Measurements from ENCODE around the gene ITGAD.

The ITGAD gene

GRCh38 chr16:31393056-31393455 lies at the start of gene ITGAD:
TSS of gene ITGAD (plus strand) at chr16:31393335. CDS start at chr16:31393361, 26 bp downstream.
- no peak for DNase-seq

DNA sequence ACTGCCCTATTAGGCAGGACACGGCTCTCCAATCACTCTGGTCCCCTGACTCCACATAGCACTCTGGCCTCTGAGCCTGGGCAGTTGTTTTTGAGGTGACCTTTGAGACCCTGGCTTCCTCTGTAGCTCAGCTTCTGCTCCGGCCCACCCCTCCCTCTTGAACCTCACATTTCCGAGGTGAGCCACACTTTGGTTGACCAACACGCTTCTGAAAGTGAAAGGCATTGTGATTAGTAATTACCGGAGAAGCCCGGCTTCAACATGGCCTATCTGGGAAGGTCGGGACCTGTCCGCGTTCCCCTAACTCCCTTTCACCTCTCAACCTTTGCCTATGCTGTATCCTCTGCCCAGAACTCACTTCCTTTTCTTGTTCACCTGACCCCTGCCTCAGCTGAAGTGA lies 48.4 kb upstream of the ITGAD start:
- DNase-seq, result no peak

DNA sequence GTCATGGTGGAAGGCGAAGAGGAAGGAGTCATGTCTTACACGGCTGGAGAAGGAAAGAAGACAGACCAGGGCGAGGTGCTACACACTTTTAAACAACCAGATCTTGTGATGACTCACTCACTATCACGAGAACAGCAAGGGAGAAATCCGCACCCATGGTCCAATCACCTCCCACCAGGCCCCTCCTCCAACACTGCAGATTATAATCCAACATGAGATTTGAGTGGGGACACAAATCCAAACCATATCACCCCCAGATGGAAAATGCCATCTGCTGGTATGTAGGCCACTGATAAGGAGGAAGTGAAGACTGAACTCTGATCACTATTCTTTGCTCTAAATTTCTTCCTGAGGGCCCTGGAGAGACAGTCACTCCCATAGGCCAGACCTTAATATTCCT lies 45.7 kb upstream of the ITGAD start:
- DNase-seq, result no peak

- DNase-seq, result no peak
Measured at GRCh38 chr16:31348579-31348978, 44.6 kb upstream of the ITGAD start.

DNA sequence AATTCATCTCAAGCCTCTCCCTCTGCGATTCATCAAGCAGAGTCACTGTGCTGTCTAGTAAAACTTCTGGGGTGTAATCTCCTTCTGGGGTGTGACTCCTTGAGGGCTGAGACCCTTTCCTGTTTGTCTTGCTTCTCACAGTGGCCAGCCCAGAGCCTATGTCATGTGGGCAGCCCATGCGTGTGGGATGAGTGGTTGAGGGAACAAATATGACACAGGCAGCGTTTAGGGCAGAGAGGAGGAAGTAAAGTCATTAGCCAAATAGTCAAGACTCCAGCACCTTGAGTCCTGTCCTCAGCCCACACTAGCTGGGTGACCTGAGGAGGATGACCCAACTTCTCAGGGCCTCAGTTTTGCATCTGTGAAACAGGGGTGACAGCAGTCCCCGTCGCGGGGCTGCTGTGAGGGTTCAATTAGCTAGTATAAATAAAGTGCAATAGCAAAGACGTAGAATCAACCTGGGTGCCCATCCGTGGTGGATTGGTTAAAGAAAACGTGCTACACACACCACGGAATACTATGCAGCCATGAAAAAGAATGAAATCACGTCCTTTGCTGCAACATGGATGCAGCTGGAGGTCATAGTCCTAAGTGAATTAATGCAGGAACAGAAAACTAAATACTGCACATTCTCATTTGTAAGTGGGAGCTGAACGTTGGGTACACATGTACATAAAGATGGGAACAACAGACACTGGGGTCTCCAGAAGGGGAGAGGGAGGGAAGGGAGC lies 42.7 kb upstream of the ITGAD start:
- peak in 3 of 56 donors; percentile 11 to 43 (median 34) for DNase-seq

DNA sequence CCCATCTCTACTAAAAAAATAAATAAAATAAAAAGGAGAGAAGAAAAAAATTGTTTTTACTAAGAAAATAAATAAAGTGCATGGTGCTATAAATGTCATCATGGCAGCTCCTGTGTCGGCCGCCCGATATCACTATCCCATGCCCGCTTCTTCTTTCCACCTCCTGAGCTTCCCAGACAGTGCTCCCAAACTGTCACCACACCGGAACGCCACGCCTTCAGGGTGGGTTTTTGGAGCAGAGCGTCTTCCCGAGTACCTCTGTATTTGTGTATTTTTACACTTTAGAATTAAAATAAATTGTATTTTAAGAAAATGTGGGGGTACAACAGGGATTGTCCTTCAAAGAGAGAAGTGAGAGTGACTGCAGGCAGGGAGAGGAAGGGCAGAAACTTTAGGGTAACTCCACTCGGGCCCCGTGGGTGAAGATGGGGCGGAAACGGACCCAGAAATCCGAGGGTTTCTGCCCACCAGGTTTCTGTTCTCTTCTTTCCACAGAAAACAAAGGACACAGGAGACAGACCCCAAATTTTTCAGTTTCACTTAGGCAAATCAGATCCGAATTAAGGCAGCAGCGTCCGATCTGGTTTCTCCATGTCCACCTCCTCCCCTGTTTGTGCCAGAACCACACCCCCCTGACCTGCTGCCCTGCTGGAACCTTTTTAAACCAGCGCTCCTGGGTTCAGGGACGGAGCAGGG lies 41.7 kb upstream of the ITGAD start:
- no peak for DNase-seq

- DNase-seq, result peak in 3 of 56 donors; percentile 3 to 32 (median 20)
Measured at GRCh38 chr16:31351942-31352325, 41.2 kb upstream of the ITGAD start.

DNA sequence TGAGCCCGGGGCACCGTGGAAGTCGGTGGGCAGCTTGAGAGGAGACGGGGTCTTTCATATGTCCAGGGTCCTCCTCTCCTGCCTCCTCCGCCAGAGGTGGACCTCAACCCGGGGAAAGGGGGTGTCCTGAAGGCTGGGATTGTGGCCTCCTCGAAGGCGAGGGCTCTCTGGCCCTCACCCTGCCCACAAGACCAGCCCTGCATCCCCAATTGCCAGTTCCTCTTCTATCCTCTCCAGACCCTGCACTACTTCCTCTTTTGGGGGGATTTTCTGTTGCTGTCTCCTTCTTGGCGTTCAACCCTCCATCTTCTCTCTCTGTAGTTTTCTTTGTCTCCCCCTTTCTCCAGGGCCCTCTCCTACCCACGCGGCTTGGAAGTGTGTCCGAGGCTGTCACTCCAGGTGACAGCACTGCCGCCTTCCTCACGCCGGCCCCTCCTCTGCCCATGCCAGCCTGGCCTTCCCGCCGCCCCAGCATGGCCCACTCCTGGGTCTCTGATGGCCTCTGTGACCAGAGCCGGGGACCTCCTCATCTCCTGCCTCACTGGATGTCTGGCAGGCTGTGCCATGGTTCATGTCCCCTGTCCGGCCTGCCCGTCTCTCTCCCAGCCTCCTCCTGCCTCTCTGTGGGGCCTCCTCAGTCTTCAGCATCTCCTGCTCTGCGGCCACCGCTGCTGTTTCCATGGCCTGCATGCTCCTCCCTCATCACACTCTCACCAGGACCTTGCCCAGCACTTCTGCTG lies 40.6 kb upstream of the ITGAD start:
- peak in 5 of 56 donors; percentile 1 to 32 (median 9) for DNase-seq

- peak in 14 of 56 donors; percentile 2 to 36 (median 16) for DNase-seq
Measured at GRCh38 chr16:31354394-31355291, 38.5 kb upstream of the ITGAD start, which contains the start of gene ITGAX. TSS of gene ITGAX (plus strand) at chr16:31355176. CDS start at chr16:31355255, 79 bp downstream.

DNA sequence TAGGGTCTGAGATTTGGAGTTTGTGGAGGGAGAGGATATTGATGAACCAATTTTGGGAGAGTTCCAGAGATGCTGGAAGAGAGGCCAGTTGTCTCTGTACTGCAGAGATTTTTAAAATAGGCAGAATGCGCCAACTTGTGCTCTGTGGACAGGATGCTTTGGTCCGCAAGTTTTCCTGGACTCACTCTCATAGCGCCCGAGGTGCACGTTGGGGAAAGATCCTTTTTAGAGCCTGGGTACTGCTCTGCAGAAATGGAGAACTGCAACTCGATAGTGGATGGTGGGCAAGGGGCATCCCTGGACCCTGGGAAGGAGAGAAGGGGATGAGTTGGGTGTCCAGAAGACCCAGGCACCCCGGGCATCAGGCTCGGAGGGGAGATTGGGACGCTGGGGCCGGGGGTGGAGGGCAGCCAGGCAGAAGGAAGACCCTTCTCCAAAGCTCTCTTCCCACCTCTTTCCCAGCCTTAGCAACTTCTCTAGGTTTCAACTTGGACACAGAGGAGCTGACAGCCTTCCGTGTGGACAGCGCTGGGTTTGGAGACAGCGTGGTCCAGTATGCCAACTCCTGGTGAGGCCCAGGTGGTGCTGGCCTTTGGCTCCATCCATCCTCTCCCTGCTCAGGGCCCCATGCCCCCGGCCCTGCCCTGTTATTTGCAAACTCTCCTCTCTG lies 37.6 kb upstream of the ITGAD start:
- no peak for DNase-seq

- DNase-seq, result no peak
Measured at GRCh38 chr16:31356566-31357323, 36.4 kb upstream of the ITGAD start.

DNA sequence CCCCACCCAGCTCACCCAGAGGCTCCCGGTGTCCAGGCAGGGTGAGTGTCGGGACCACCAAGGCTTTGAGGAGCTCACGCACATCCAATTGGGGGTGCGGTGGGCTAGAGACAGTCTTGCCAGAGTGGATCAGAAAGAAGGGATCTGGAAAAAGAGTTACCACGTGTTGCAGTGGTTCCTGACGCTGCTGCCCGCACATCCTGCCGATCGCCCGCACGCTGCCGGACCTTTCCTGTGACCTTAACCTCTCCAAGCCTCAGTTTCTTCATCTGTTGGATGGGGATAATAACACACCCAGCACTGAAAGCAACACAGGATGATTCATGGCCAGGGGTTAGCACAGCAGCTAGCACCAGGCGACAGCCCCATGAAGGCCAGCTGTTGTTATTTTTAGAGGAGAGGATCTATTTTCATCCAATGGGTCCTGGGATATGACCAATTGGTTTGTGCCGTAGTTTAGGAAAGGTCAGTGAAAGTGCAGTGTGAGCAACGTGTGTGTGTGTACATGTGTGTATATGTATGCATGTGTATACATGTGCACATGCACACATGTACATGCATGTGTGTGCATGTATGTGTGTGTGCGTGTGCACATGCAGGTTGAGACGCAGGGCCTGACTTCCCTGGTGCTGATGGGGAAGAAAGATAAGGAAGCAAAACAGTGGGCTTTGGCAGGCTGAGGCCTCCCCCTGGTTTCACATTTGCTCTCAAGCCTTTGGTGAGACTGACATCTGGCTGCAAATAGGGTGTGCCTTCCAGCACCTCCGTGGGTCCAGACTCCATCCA lies 35.6 kb upstream of the ITGAD start:
- peak in 1 of 56 donors; percentile 20 for DNase-seq

- no peak for DNase-seq
Measured at GRCh38 chr16:31360251-31360650, 32.9 kb upstream of the ITGAD start.

GRCh38 chr16:31361201-31362110 lies 31.7 kb upstream of the ITGAD start:
- DNase-seq, result no peak

DNA sequence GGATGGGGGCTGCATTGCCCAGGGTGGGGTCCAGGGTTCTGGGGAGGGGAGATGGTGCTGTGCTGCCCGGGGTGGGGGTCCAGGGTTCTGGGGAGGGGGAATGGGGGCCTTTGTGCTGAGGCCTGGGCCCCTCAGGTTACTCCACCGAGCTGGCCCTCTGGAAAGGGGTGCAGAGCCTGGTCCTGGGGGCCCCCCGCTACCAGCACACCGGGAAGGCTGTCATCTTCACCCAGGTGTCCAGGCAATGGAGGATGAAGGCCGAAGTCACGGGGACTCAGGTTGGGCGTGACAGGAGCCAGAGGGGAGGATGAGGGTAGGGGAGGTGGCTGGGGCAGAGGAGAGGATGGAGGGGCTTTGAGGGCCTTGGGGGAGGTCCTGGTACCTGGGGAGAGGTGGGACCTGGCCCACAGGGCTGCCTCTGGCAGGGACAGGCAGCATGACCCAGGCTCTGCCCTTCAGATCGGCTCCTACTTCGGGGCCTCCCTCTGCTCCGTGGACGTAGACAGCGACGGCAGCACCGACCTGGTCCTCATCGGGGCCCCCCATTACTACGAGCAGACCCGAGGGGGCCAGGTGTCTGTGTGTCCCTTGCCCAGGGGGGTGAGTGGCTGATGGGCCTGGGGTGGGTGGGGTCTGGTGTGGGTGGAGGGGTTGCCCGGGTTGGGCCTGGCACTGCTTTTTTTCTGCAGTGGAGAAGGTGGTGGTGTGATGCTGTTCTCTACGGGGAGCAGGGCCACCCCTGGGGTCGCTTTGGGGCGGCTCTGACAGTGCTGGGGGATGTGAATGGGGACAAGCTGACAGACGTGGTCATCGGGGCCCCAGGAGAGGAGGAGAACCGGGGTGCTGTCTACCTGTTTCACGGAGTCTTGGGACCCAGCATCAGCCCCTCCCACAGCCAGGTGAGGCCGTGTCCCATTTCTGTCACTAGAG lies 30.4 kb upstream of the ITGAD start:
- no peak for DNase-seq

DNA sequence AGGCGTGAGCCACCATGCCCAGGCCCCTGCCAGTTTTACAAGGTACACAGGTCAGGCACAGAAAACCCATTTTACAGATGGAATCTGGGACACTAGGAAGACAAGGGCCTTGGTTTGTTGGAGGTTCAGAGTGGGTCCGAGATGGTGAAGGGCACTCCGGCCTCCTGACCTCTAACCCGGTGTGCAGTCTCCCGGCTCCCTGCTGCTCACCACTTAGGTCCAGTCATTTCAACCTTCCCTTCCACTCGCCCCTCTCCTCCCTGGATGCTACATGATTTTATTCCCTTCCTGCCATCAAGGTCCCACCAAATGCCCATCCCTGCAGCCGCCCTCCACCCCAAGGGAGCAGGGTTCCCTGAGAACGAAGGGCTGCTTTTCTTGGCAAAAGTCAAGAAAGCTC lies 29.4 kb upstream of the ITGAD start:
- DNase-seq, result no peak

- DNase-seq, result no peak
Measured at GRCh38 chr16:31364421-31364820, 28.7 kb upstream of the ITGAD start.

Measured in nucleus accumbens (tissue), 56 donors.